IMR-90 (cell line): ENCODE measurements around the gene STARD10. TPM values are rescaled to one million over a fixed set of nuclear protein-coding genes. Genes with fewer than 3 reads are reported as not detected.
A peak's percentile ranks its signal among the peaks of the same experiment; 100 is the strongest.

Experiments
- ATAC-seq: fragments of 200-7000 bp; cut with Tn5 transposase; 2 replicates; pipeline ENCODE4 v1.9.1; 2020; ENCODE audit warnings: low read depth, mild to moderate bottlenecking, moderate library complexity
- BruUV-seq: library from RNA; stranded (reverse); fragments of 400-500 nt; replicated peaks from 2 replicates; lab custom pipeline; 2021; lab: Mats Ljungman, UMichigan
- CTCF ChIA-PET: fragments of 300-600 bp; formaldehyde crosslinking; extraction: SDS; loops from one replicate; lab custom pipeline; 2021; ENCODE audit warnings: antibody characterized with exemption; lab: Yijun Ruan, JAX
- POLR2A ChIA-PET: fragments of 300-600 bp; sonication (Branson Sonifier 250); formaldehyde crosslinking; loops from one replicate; lab custom pipeline; 2022; ENCODE audit warnings: antibody characterized with exemption; ENCODE audit not compliant: unreplicated experiment; lab: Charles Lee
- DNase-seq: peaks from one replicate; pipeline ENCODE4 v3.0.0; 2013
- H2AFZ ChIP-seq: replicated peaks from 2 replicates; pipeline ENCODE3; 2013; ENCODE audit warnings: low read length, mild to moderate bottlenecking; ENCODE audit not compliant: poor library complexity
- H2AK5ac ChIP-seq: 2 replicates; pipeline ENCODE4 v1.6.1; 2013; ENCODE audit warnings: low read depth, low read length, inconsistent platforms
- H2AK9ac ChIP-seq: replicated peaks from 2 replicates; pipeline ENCODE3; 2013; ENCODE audit warnings: mild to moderate bottlenecking, low read depth, low read length, moderate library complexity; ENCODE audit not compliant: poor library complexity
- H2BK120ac ChIP-seq: 2 replicates; pipeline ENCODE4 v1.6.1; 2013; ENCODE audit warnings: low read depth, low read length, inconsistent platforms
- H2BK15ac ChIP-seq: 3 replicates; pipeline ENCODE4 v1.6.1; 2013; ENCODE audit warnings: low read depth, low read length, inconsistent platforms
- H2BK20ac ChIP-seq: 2 replicates; pipeline ENCODE4 v1.6.1; 2013; ENCODE audit warnings: low read depth, mild to moderate bottlenecking, inconsistent platforms, low read length, moderate library complexity
- H2BK5ac ChIP-seq: 2 replicates; pipeline ENCODE4 v1.6.1; 2013; ENCODE audit warnings: mild to moderate bottlenecking, low read depth, low read length, inconsistent platforms; ENCODE audit not compliant: poor library complexity, severe bottlenecking
- H3K14ac ChIP-seq: replicated peaks from 2 replicates; pipeline ENCODE4 v1.6.1; 2013; ENCODE audit warnings: low read depth, low read length, inconsistent platforms
- H3K18ac ChIP-seq: 2 replicates; pipeline ENCODE4 v1.6.1; 2013; ENCODE audit warnings: low read depth, low read length, control low read depth
- H3K23ac ChIP-seq: 2 replicates; pipeline ENCODE4 v1.6.1; 2013; ENCODE audit warnings: low read depth, low read length, inconsistent platforms
- H3K27ac ChIP-seq: 2 replicates; pipeline ENCODE4 v1.5.1; 2013; ENCODE audit warnings: mild to moderate bottlenecking, control low read depth, low read length; ENCODE audit not compliant: insufficient read depth
- H3K27me3 ChIP-seq: 2 replicates; pipeline ENCODE4 v1.6.1; 2013; ENCODE audit warnings: low read length; ENCODE audit not compliant: control insufficient read depth, insufficient read depth
- H3K36me3 ChIP-seq: 2 replicates; pipeline ENCODE4 v1.6.1; 2013; ENCODE audit warnings: low read length, mixed read lengths; ENCODE audit not compliant: control insufficient read depth, insufficient read depth
- H3K4ac ChIP-seq: 2 replicates; pipeline ENCODE4 v1.6.1; 2013; ENCODE audit warnings: low read depth, low read length, inconsistent platforms
- H3K4me1 ChIP-seq: 2 replicates; pipeline ENCODE4 v1.6.1; 2013; ENCODE audit warnings: low read length, mixed read lengths; ENCODE audit not compliant: control insufficient read depth, insufficient read depth
- H3K4me2 ChIP-seq: 2 replicates; pipeline ENCODE4 v1.6.1; 2013; ENCODE audit warnings: low read depth, mild to moderate bottlenecking, control low read depth, low read length, moderate library complexity
- H3K4me3 ChIP-seq: 2 replicates; pipeline ENCODE4 v1.5.1; 2013; ENCODE audit warnings: low read depth, mild to moderate bottlenecking, control low read depth, low read length, moderate library complexity; ENCODE audit not compliant: insufficient read depth
- H3K56ac ChIP-seq: 2 replicates; pipeline ENCODE4 v1.6.1; 2013; ENCODE audit warnings: low read length, inconsistent platforms; ENCODE audit not compliant: insufficient read depth; ENCODE audit errors: extremely low read depth
- H3K79me1 ChIP-seq, 2 experiments: 2 replicates each; pipeline ENCODE4 v1.6.1; 2013; ENCODE audit warnings: low read length in 2 of 2, inconsistent platforms in 1 of 2, low read depth in 1 of 2
- H3K9ac ChIP-seq: 2 replicates; pipeline ENCODE4 v1.6.1; 2013; ENCODE audit warnings: low read depth, low read length, control low read depth
- H3K9me1 ChIP-seq: 2 replicates; pipeline ENCODE4 v1.6.1; 2013; ENCODE audit warnings: low read length, inconsistent platforms; ENCODE audit not compliant: insufficient read depth
- H3K9me3 ChIP-seq: 2 replicates; pipeline ENCODE4 v1.6.1; 2013; ENCODE audit warnings: low read length; ENCODE audit not compliant: control insufficient read depth, insufficient read depth
- H4K20me1 ChIP-seq: 2 replicates; pipeline ENCODE4 v1.6.1; 2013; ENCODE audit warnings: low read length, inconsistent platforms; ENCODE audit not compliant: insufficient read depth
- H4K5ac ChIP-seq: 2 replicates; pipeline ENCODE4 v1.6.1; 2013; ENCODE audit warnings: mild to moderate bottlenecking, low read depth, low read length, control low read depth
- H4K8ac ChIP-seq, 2 experiments: 2 replicates each; pipeline ENCODE4 v1.6.1; 2013; ENCODE audit warnings: low read depth in 2 of 2, low read length in 2 of 2, control low read depth in 1 of 2, inconsistent platforms in 1 of 2
- H4K91ac ChIP-seq: 2 replicates; pipeline ENCODE4 v1.6.1; 2013; ENCODE audit warnings: low read depth, low read length, inconsistent platforms; ENCODE audit not compliant: insufficient read depth
- BHLHE40 ChIP-seq: fragments of 150-350 bp; IDR thresholded peaks from 2 replicates; pipeline ENCODE4 v1.6.1; 2016; ENCODE audit warnings: mild to moderate bottlenecking, low read depth, low read length
- CEBPB ChIP-seq: IDR thresholded peaks from 2 replicates; pipeline ENCODE4 v1.6.1; 2012; ENCODE audit warnings: low read depth, low read length, improper control_type of control experiment
- CHD1 ChIP-seq: IDR thresholded peaks from 2 replicates; pipeline ENCODE4 v1.6.1; 2012; ENCODE audit warnings: low read depth, low read length, improper control_type of control experiment
- FOS ChIP-seq: fragments of 150-350 bp; IDR thresholded peaks from 2 replicates; pipeline ENCODE4 v1.6.1; 2016; ENCODE audit warnings: low read depth, low read length
- MAFK ChIP-seq: IDR thresholded peaks from 2 replicates; pipeline ENCODE4 v1.6.1; 2012; ENCODE audit warnings: low read depth, low read length, improper control_type of control experiment
- MAZ ChIP-seq: IDR thresholded peaks from 2 replicates; pipeline ENCODE4 v1.6.1; 2012; ENCODE audit warnings: low read depth, mild to moderate bottlenecking, low read length, improper control_type of control experiment, moderate library complexity, borderline replicate concordance
- MXI1 ChIP-seq: IDR thresholded peaks from 2 replicates; pipeline ENCODE4 v1.6.1; 2012; ENCODE audit warnings: low read depth, mild to moderate bottlenecking, low read length, moderate library complexity, borderline replicate concordance
- NFE2L2 ChIP-seq: fragments of 150-350 bp; IDR thresholded peaks from 2 replicates; pipeline ENCODE4 v1.6.1; 2016; ENCODE audit warnings: low read depth, mild to moderate bottlenecking, low read length
- POLR2A ChIP-seq: IDR thresholded peaks from 2 replicates; pipeline ENCODE4 v1.6.1; 2012; ENCODE audit warnings: mild to moderate bottlenecking, low read depth, low read length
- RAD21 ChIP-seq: IDR thresholded peaks from 2 replicates; pipeline ENCODE4 v1.6.1; 2012; ENCODE audit warnings: low read length, improper control_type of control experiment
- RCOR1 ChIP-seq: IDR thresholded peaks from 2 replicates; pipeline ENCODE4 v1.6.1; 2012; ENCODE audit warnings: mild to moderate bottlenecking, low read length, improper control_type of control experiment; ENCODE audit not compliant: insufficient replicate concordance
- RFX5 ChIP-seq: IDR thresholded peaks from 2 replicates; pipeline ENCODE4 v1.8.0; 2012; ENCODE audit warnings: low read depth, mild to moderate bottlenecking, low read length, moderate library complexity
- SMC3 ChIP-seq: fragments of 150-350 bp; IDR thresholded peaks from 2 replicates; pipeline ENCODE4 v1.6.1; 2016; ENCODE audit warnings: low read depth, mild to moderate bottlenecking, antibody characterized with exemption, low read length, moderate library complexity
- USF2 ChIP-seq: fragments of 150-350 bp; IDR thresholded peaks from 2 replicates; pipeline ENCODE4 v1.6.1; 2017; ENCODE audit warnings: mild to moderate bottlenecking, antibody characterized with exemption, low read length, low read depth
- WGBS, 2 experiments: methylation state at CpG; one replicate each; pipeline versions ENCODE4 v1.1.5 to v1.1.7; 2013; ENCODE audit warnings: missing lambda C conversion rate in 2 of 2; ENCODE audit not compliant: insufficient read length in 1 of 2; ENCODE audit errors: extremely low coverage in 2 of 2; 5-methylcytosine and 5-hydroxymethylcytosine counted together
- dilution Hi-C: fragments of 300-500 bp; cut with HindIII; formaldehyde crosslinking; loops from one replicate; pipeline ENCODE4 v1.14.3; 2018; ENCODE audit warnings: low sequenced_read_pairs; ENCODE audit not compliant: unreplicated experiment
- in situ Hi-C: fragments of 300-500 bp; cut with MboI; formaldehyde crosslinking; loops from 3 replicates; pipeline ENCODE4 v1.14.3; 2019; ENCODE audit warnings: low sequenced_read_pairs, inconsistent platforms, mixed read lengths
- intact Hi-C: fragments of 100-400 bp; cut with micrococcal nuclease; formaldehyde crosslinking; loops from 2 replicates; pipeline ENCODE4 v1.10.0; 2022
- polyA plus RNA-seq, 3 experiments: library from polyadenylated mRNA; depleted of rRNA; stranded (reverse); fragments of >200 nt; gene quantifications; 2 replicates each; pipeline ENCODE4 v1.2.3, GENCODE V29; 2012; ENCODE audit warnings: low replicate concordance in 1 of 3
- total RNA-seq: library from RNA; depleted of rRNA; stranded (reverse); fragments of >200 nt; gene quantifications from 2 replicates; pipeline ENCODE4 v1.2.3, GENCODE V29; 2012
- TF ChIP-seq, protein P1 (sequence below): conservative IDR thresholded peaks from 2 replicates; pipeline ENCODE4 v1.5.1; 2012; ENCODE audit warnings: mild to moderate bottlenecking, low read depth, low read length, improper control_type of control experiment
- TF ChIP-seq, protein P2 (sequence below): fragments of 150-350 bp; IDR thresholded peaks from 2 replicates; pipeline ENCODE4 v1.6.1; 2016; ENCODE audit warnings: low read depth, mild to moderate bottlenecking, low read length, moderate library complexity, borderline replicate concordance

The STARD10 gene
- total and polyA plus RNA-seq, 2 of the 4 experiments (the other 2 are of a cell fraction): 23.8 to 37.4 TPM

GRCh38 chr11:72716290-72716689 is 77.6 kb downstream of the STARD10 start:
- no peak overlapping the region for H2BK5ac ChIP-seq

More at GRCh38 chr11:72716290-72716689, 77.6 kb downstream of the STARD10 start:
- Histone ChIP-seq H3K9me1 (peaks cover 30% of the 10 kb centered on the region), H3K27ac (no peak overlapping the region), H3K56ac (no peak overlapping the region), H3K14ac (no peak overlapping the region), H4K20me1 (peaks cover 89% of the 10 kb centered on the region), H3K79me1 (peaks cover 36 to 95% of the 10 kb centered on the region in 2 experiments), H3K9ac (no peak overlapping the region), H2AK9ac (no peak overlapping the region), H3K9me3 (no peaks in the 10 kb centered on the region), H2BK20ac (no peak overlapping the region), H3K4me2 (no peak overlapping the region), H2BK15ac (no peak overlapping the region), H3K4me1 (peaks cover 27% of the 10 kb centered on the region), H4K91ac (no peak overlapping the region), H2AFZ (no peak overlapping the region), H3K4me3 (no peak overlapping the region), H3K18ac (no peak overlapping the region), H2BK120ac (no peak overlapping the region), H4K8ac (no peak overlapping the region), H3K36me3 (peaks cover 25% of the 10 kb centered on the region), H4K5ac (no peak overlapping the region), H2AK5ac (no peak overlapping the region), H3K27me3 (no peaks in the 10 kb centered on the region), H3K23ac (no peak overlapping the region), H3K4ac (no peak overlapping the region)
- TF ChIP-seq, protein P1, sequence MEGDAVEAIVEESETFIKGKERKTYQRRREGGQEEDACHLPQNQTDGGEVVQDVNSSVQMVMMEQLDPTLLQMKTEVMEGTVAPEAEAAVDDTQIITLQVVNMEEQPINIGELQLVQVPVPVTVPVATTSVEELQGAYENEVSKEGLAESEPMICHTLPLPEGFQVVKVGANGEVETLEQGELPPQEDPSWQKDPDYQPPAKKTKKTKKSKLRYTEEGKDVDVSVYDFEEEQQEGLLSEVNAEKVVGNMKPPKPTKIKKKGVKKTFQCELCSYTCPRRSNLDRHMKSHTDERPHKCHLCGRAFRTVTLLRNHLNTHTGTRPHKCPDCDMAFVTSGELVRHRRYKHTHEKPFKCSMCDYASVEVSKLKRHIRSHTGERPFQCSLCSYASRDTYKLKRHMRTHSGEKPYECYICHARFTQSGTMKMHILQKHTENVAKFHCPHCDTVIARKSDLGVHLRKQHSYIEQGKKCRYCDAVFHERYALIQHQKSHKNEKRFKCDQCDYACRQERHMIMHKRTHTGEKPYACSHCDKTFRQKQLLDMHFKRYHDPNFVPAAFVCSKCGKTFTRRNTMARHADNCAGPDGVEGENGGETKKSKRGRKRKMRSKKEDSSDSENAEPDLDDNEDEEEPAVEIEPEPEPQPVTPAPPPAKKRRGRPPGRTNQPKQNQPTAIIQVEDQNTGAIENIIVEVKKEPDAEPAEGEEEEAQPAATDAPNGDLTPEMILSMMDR: no peak
- TF ChIP-seq RAD21: no peak
- TF ChIP-seq RCOR1: no peak
- no peak for TF ChIP-seq MXI1
- TF ChIP-seq MAFK: no peak
- TF ChIP-seq, protein P2, sequence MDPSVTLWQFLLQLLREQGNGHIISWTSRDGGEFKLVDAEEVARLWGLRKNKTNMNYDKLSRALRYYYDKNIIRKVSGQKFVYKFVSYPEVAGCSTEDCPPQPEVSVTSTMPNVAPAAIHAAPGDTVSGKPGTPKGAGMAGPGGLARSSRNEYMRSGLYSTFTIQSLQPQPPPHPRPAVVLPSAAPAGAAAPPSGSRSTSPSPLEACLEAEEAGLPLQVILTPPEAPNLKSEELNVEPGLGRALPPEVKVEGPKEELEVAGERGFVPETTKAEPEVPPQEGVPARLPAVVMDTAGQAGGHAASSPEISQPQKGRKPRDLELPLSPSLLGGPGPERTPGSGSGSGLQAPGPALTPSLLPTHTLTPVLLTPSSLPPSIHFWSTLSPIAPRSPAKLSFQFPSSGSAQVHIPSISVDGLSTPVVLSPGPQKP: no peak
- TF ChIP-seq NFE2L2: no peak
- TF ChIP-seq SMC3: no peak
- no peak for TF ChIP-seq RFX5
- no peak for TF ChIP-seq CEBPB
- TF ChIP-seq USF2: no peak
- TF ChIP-seq POLR2A: no peak
- no peak for TF ChIP-seq MAZ
- no peak for TF ChIP-seq FOS
- TF ChIP-seq CHD1: no peak
- TF ChIP-seq BHLHE40: no peak
- ChIA-PET CTCF (no interaction called here), POLR2A (no interaction called here)
- dilution Hi-C loops (no loop called here), in situ Hi-C loops (no loop called here), intact Hi-C loops (no loop called here)
- DNase-seq: peak; percentile 35
- no peak for ATAC-seq
- no TSS peak for BruUV-seq
- WGBS, 2 experiments: 57% methylated on average over 3 of the region's 7 CpGs; no CpG with 5 or more reads in 1 of the 2 experiments
